Measurements from ENCODE around the gene MLLT3. TPM values are rescaled to one million over a fixed set of nuclear protein-coding genes. Genes with fewer than 3 reads are reported as not detected.

The MLLT3 gene
- total RNA-seq, 1 donor from 2014 or later = 8.8 TPM

DNA sequence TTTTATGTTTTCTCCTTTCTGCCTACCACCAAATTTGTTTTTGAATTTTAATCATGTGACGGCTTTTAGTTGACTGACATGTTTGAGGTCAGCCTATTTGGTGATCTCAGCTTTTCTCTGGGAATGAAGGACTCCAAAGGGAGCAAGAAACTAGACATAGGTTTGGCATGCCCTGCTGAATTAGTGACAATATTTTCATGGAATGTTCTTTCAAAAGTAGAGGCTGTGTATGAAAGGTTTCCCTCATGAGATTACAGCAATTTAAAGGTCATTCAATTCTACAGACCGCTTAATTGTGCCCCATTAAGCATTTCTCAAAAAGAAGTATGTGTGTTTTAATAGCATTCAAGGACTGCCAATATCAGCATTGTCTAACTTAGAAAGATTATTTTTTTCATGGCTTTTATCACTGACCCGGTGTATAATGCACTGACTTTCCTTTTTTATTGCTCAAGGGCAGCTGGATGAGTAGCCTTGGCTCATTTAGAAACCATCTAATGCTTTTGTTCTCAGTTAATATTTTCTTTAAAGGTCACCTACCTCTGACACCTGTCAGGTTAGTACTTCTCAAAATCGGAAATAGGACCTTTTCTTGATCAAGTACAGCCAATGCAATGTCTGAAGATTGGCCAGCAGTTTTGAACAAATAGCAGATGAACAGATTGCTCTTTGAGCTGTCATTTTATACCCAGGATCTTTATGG lies 8.1 kb upstream of the MLLT3 start:
- H3K36me3 ChIP-seq = no peaks in the 10 kb centered on the region
- H3K27ac ChIP-seq = no peak overlapping the region
- no peak overlapping the region for H3K4me3 ChIP-seq
- no peaks in the 10 kb centered on the region for H3K4me1 ChIP-seq
- no peaks in the 10 kb centered on the region for H3K9me3 ChIP-seq
- DNase-seq (ENCODE audit: extremely low spot score in 2 of 2) = no peak
- no peaks in the 10 kb centered on the region for H3K27me3 ChIP-seq
- intact Hi-C loops (cut with DNase I) = no loop called here
- TF ChIP-seq, protein P1, sequence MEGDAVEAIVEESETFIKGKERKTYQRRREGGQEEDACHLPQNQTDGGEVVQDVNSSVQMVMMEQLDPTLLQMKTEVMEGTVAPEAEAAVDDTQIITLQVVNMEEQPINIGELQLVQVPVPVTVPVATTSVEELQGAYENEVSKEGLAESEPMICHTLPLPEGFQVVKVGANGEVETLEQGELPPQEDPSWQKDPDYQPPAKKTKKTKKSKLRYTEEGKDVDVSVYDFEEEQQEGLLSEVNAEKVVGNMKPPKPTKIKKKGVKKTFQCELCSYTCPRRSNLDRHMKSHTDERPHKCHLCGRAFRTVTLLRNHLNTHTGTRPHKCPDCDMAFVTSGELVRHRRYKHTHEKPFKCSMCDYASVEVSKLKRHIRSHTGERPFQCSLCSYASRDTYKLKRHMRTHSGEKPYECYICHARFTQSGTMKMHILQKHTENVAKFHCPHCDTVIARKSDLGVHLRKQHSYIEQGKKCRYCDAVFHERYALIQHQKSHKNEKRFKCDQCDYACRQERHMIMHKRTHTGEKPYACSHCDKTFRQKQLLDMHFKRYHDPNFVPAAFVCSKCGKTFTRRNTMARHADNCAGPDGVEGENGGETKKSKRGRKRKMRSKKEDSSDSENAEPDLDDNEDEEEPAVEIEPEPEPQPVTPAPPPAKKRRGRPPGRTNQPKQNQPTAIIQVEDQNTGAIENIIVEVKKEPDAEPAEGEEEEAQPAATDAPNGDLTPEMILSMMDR (IDR thresholded peaks at IDR 0.05) = no peak
- no peak for TF ChIP-seq POLR2AphosphoS5 (IDR thresholded peaks at IDR 0.05; ENCODE audit: insufficient read depth in 1 of 2, low read depth in 1 of 2)
- no peak for TF ChIP-seq POLR2A (IDR thresholded peaks at IDR 0.05)

DNA sequence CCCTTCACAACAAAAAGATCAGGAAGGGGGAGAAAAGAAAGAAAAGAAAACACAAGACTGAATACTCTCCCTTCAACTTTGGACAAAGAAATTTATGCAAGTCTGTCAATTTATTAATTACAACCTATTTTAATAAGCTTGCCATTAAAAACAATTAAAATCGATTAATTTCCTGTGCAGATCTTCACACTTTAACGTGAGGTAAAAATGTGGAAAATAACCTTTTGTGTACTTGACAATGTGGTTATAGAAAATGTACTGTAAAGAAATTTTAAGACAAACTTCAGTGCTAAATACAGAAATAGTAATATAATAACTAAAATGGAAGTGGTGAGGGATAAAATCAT lies 2.7 kb upstream of the MLLT3 start:
- intact Hi-C loops (cut with DNase I) = loop anchor here (10.0 kb wide), 2 partner anchors 60 to 320 kb away; partner anchors contain the start of gene FOCAD
- DNase-seq (ENCODE audit: extremely low spot score in 2 of 2) = no peak
- H3K4me1 ChIP-seq = peaks cover 10% of the 10 kb centered on the region
- TF ChIP-seq, protein P1 (IDR thresholded peaks at IDR 0.05) = peak in 1 of 3 experiments; percentile 12
- no peak for TF ChIP-seq POLR2AphosphoS5 (IDR thresholded peaks at IDR 0.05; ENCODE audit: insufficient read depth in 1 of 2, low read depth in 1 of 2)
- no peak for TF ChIP-seq POLR2A (IDR thresholded peaks at IDR 0.05)
- peak overlapping the region in 1 of 2 donors; percentile 75 for H3K4me3 ChIP-seq
- H3K27ac ChIP-seq = no peak overlapping the region
- H3K36me3 ChIP-seq = no peaks in the 10 kb centered on the region
- H3K27me3 ChIP-seq = no peaks in the 10 kb centered on the region
- no peaks in the 10 kb centered on the region for H3K9me3 ChIP-seq

DNA sequence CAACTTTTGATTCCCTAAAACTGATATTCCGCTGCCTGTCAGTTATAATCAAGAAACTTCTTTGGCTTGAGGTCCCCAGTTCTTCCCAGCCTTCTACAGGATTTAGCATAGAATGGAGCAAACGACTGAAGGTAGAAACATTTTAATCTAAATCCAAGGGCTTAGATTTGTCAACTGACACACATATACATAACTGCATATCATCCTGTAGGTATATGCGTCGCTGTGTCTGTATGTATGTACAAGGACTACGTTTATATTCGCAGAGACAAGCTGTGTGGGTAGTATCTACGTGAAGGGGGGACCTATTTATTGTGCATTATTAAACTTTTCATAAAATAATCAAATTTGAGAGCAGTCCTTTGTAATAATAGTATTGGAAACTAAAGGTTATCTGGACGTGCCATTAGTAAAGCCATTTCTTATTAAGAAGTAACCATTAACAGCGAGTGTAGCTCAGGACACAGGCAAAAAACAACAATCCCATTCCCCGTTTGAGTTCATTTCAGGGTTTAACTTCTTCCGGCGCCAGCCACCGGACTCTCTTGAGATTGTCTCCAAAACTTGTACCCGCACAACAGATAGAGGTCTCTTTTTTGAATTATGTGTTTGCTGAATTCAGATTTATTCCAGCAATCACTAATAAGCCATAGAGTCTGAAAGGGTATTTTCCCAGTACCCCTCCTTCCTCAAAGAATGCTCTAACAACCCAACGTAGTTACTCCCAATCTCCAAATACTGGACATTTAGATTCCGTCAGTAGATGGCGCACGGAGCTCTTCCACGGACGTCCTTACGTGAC lies 2.1 kb upstream of the MLLT3 start:
- Histone ChIP-seq H3K27me3 (no peaks in the 10 kb centered on the region), H3K27ac (peak overlapping the region; percentile 95), H3K4me1 (peaks cover 10% of the 10 kb centered on the region), H3K9me3 (no peaks in the 10 kb centered on the region), H3K4me3 (peak overlapping the region; percentile 75 to 95), H3K36me3 (no peaks in the 10 kb centered on the region)
- DNase-seq (ENCODE audit: extremely low spot score in 2 of 2) = no peak
- TF ChIP-seq POLR2AphosphoS5 (IDR thresholded peaks at IDR 0.05; ENCODE audit: insufficient read depth in 1 of 2, low read depth in 1 of 2) = peak in 1 of 2 donors; percentile 45
- TF ChIP-seq, protein P1 (IDR thresholded peaks at IDR 0.05) = peak; percentile 50 to 68 (median 66)
- TF ChIP-seq POLR2A (IDR thresholded peaks at IDR 0.05) = no peak
- intact Hi-C loops (cut with DNase I) = loop anchor here (10.0 kb wide), 2 partner anchors 60 to 320 kb away; partner anchors contain the start of gene FOCAD

DNA sequence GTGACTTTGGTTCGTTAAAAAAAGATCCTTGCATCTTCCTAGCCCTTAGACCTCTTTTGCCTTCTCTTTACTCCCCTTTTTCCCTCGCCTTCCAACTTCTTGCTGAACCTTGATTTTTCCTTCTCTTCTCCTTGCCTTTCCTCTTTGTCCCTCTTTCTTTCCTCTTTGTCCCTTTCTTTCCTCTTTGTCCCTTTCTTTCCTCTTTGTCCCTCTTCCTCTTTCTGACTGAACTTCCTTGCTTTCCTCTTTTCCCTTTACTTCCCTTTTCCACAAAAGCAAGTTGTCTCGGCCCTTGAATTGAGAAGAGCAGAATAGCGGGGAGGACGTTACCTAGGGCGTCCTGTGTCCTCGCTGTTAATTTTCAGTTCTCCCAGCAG lies 1.4 kb upstream of the MLLT3 start:
- intact Hi-C loops (cut with DNase I) = loop anchor here (10.0 kb wide), 2 partner anchors 61 to 321 kb away; partner anchors contain the start of gene FOCAD
- Histone ChIP-seq H3K27me3 (no peaks in the 10 kb centered on the region), H3K9me3 (no peaks in the 10 kb centered on the region), H3K4me3 (peak overlapping the region; percentile 75 to 95), H3K4me1 (peaks cover 11% of the 10 kb centered on the region), H3K27ac (peak overlapping the region; percentile 95), H3K36me3 (no peaks in the 10 kb centered on the region)
- TF ChIP-seq POLR2AphosphoS5 (IDR thresholded peaks at IDR 0.05; ENCODE audit: insufficient read depth in 1 of 2, low read depth in 1 of 2) = no peak
- no peak for TF ChIP-seq POLR2A (IDR thresholded peaks at IDR 0.05)
- TF ChIP-seq, protein P1 (IDR thresholded peaks at IDR 0.05) = no peak
- no peak for DNase-seq (ENCODE audit: extremely low spot score in 2 of 2)

Measured in vagina (tissue), 2 donors.